Skin epidermis (tissue), 12 donors: ENCODE data around the gene USE1.

ENCODE experiments used
- H3K27ac ChIP-seq, 21 experiments: fragments of 200-600 bp; sonication (generic) in 11 of 21; one replicate each; pipeline ENCODE4 v1.5.0; 2020; ENCODE audit warnings: mild to moderate bottlenecking in 3 of 21, inconsistent platforms in 2 of 21, moderate library complexity in 2 of 21
- H3K4me3 ChIP-seq, 7 experiments: fragments of 200-600 bp; sonication (generic) in 2 of 7; one replicate each; pipeline ENCODE4 v1.5.0; 2020; ENCODE audit warnings: inconsistent platforms in 2 of 7, mild to moderate bottlenecking in 2 of 7, moderate library complexity in 1 of 7

The USE1 gene

DNA sequence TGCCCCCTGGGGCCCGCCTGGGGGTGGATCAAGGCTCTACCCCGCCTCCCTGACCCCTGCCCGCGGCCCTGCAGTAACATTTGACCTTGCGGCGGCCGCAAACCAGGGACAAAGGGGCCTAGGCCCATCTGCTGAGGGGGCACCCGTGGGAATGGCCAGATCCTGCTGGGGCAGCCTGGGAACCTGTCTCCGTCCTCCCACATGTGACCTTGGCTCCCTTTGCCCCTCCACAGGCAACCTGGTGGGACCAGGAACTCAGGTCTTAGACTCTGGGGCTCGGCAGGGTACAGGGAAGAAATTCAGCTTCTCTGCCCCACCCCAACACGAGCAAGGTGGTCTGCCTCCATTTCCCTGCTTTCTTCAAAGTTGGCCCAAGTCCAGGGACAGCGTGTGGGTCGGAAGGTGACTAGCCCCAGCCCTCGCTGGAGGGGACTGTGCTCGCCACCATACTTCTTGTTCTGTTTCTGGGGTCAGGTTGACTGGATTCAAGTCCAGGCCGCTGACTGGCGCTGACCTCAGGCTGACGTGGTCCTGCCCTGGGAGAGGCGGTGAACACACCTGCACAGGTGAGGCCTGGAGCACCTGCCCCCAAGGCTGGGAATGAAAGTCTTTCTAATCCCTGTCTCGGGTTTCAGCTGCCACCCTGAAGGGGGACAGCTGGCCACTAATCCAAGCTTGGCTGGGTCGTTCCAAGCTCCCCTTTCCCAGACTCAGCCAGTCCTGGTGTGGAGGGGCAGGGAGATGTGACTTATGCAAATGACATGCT, 33.0 kb downstream of the USE1 start:
- H3K4me3 ChIP-seq, result no peak overlapping the region
- H3K27ac ChIP-seq, result peak overlapping the region in 4 of 21 experiments; percentile 11 to 90 (median 58)

DNA sequence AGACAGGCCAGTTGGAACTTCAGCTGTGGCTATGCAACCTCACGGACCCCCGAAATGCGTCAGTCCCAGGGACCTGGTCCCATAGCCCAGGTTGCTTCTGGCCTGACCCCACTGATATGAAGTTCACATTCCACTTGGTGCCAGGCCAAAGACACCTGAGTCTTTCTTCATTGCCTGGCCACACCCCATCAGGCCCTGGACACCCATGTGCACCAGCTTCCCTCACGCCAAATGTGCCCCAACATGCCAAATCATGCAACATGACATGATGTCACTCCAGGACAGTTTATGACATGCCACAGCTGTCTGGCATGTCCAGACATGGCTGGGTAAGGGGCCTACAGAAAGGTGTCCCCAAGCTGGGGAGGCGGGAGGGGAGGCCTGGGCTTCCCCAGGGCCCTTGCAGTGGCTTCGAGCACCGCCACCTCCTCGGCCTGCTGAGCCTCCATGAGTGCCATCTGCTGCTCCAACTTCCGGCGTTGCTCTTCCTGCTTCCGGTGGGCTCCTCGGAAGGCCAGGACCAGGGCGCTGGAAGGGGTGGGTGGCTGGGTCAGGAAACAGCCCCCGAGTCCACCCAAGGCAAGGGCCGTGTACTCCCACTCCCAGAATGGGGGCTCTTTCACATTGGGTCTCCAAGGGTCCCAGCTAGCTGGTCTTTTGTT, 34.9 kb downstream of the USE1 start:
- Histone ChIP-seq H3K27ac (no peak overlapping the region), H3K4me3 (no peak overlapping the region)

DNA sequence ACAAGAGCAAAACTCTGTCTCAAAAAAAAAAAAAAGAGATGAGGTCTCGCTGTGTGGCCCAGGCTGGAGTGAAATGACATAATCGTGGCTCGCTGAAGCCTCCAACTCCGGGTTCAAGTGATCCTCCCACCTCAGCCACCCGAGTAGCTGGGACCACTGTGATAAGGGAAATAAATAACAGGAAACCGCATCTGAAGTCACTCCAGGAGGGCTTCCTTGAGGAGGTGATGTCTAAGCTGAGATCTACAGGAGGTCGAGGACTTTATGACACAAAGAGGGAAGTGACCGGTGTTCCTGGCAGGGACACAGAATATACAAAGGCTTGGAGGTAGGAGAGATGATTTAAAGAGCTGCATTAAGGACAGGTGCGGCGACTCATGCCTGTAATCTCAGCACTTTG, 39.5 kb downstream of the USE1 start:
- Histone ChIP-seq H3K4me3 (no peak overlapping the region), H3K27ac (no peak overlapping the region)

DNA sequence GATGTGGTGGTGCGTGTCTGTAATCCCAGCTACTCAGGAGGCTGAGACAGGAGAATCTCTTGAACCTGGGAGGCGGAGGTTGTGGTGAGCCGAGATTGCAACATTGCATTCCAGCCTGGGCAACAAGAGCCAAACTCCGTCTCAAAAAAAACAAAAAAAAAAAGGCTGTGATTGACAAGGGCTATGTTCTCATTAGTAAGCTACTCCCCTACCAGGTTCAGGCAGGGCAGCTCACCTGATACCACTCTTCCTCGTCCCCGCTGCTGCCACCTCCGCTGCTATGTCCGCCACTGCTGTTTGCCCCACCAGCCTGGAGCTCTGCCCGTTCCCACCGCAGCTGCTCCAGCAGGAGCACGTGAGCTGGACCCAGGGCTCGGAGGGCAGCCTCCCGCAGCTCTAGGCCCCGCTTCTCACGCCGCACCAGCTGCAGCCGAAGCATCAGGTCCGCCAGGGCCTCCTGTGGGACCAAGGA, 40.0 kb downstream of the USE1 start:
- Histone ChIP-seq H3K4me3 (no peak overlapping the region), H3K27ac (no peak overlapping the region)

DNA sequence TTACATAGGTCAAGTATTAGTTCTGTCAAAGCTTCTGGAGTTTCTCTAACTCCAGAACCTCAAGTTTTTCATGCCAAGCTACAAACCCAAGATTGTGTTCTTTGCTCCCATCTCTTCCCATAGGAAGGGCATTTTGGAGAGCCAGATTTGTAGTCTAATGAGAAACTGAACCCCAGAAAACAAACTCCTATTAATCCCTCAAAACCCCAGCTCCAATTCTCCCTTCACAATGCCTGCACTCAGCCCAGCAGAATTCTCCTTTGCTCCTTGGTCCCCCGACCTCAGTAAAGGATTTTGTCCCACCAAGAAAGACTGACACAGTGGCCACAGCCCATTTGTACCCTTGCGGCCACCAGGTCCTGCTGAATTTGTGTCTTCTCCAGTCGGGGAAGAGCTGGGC, 41.0 kb downstream of the USE1 start:
- no peak overlapping the region for H3K27ac ChIP-seq
- no peak overlapping the region for H3K4me3 ChIP-seq

DNA sequence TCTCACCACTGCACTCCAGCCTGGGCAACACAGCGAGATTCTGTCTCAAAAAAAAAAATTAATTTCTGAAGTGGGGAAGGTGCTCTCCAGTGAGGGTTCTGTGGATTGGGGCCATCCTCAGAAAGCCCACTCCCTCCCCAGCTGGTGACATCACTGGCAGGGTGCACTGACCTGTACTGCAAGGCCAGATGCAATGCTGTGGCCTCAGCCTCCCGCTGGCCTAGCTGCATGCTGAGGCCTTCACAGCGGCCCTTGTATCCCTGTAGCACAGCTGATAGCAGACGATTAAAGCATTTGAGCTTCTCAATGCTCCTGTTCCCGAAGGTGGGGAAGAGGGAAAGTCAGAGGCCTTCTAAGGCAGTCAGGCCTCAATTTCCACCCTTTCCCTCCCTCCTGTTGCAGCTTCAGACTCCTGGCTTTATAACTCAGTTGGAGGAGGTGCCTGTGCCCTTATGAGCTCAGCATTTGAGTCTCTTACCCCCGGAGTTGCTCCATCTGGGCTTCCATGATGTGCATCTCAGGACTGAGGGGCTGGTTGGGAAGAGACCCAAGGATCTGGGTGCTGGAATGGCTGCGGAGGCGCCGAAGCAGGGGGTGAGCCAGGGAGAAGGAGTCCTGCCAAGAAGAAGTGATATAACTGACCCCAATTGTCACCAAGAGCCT, 44.1 kb downstream of the USE1 start:
- H3K4me3 ChIP-seq, result no peak overlapping the region
- H3K27ac ChIP-seq, result no peak overlapping the region

DNA sequence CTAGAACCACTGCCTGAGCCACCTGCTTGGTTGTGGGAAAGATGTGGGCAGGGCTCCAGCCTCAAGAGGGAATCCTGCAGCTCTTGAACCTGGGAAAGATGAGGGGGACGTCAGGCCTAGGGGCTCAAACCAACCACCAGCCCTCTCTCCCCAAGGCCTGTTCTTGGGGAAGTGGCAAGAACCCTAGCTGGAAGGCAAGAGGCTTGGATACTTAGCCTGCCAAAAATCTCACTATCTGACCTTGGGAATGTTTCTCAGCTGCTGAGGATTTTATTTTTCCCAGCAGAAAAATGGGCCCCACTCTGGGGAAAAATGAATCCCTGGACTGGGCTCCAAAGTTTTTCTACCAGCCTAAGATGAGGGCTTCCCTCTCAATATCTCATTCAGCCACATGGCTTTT, 44.8 kb downstream of the USE1 start:
- no peak overlapping the region for H3K4me3 ChIP-seq
- H3K27ac ChIP-seq, result no peak overlapping the region

DNA sequence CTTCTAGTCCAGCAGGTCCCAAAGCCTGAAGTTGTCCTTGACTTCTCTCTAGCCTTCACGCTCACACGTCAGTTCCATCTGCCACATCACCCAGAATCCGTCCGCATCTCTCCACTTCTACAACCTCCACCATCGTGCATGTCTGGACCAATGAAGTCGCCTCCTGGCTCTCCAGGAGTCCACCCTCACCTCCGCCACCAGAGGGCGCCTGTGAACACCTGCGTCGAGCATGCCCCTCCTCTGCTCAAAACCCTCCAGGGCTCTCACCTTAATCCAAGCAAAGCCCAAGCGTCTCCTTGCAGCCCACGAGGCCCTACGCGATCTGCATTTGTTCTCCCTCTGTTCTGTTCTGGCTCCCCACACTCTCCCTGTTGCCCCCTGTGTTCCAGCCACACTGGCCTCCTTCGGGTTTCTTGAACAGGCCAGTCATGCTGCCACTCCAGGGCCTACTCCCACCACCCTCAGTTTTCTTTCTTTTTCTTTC, 45.7 kb downstream of the USE1 start:
- H3K27ac ChIP-seq, result no peak overlapping the region
- no peak overlapping the region for H3K4me3 ChIP-seq

DNA sequence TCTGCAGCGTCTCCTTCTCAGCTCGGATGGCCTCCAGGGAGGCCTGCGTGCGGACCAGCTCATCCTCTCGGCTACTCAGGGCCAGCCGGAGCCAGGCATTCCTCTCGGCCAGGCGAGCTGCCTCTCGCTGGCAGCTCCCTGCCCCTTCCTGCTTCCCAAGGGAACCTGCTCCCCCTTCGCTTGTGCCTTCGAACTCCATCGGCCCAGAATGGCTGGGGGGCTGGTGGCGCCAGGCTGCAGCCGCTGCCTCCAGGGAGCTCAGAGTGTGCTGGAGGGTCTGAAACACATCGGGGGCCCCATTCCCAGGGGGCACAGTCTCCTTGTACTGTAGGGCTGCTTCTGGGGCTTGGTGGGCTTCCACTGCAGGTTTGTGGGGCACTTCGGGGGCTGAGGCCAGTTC, 47.4 kb downstream of the USE1 start:
- H3K27ac ChIP-seq, result no peak overlapping the region
- H3K4me3 ChIP-seq, result no peak overlapping the region

DNA sequence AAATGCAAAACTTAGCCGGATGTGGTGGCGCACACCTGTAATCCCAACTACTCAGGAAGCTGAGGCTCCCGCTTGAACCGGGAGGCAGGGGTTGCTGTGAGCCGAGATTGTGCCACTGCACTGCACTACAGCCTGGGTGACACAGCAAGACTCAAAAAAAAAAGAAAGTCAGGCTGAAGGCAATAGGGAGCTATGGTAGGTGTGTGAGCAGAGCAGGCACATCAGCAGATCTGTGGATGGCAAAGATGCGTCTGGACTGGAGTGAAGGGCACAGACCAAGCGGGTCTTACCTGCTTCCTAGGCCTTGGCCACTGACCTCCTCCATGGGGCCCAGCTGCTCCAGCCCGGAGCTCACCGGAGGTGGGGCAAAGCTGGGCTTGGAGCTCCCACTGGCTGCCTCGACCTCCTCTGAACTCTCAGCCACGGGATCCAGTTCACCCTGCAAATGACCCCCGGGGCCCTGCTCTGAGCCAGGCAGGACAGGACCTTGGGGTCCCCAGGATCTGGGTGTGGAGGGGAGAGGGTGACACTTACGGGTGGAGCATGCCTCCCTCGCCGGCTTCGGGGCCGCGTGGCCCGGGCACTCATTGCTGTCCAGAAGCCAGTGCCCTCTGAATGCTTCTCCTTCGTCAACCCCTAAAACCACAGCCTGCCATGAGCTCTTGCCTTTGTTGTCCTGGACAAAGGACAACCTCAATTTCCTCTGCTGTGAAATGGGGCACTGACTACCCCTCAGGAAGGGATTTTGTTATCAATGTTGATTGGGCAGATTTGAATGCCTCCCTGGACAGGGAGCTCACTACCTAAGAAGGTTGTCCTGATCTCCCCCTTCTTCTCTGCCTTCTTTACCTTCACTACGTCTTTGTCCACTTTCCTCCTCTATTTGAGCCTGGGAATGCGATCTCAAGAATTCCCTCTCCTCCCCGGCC, 48.8 kb downstream of the USE1 start:
- peak overlapping the region in 1 of 7 experiments; percentile 15 for H3K4me3 ChIP-seq
- H3K27ac ChIP-seq, result peak overlapping the region in 8 of 21 experiments; percentile 4 to 66 (median 20)

DNA sequence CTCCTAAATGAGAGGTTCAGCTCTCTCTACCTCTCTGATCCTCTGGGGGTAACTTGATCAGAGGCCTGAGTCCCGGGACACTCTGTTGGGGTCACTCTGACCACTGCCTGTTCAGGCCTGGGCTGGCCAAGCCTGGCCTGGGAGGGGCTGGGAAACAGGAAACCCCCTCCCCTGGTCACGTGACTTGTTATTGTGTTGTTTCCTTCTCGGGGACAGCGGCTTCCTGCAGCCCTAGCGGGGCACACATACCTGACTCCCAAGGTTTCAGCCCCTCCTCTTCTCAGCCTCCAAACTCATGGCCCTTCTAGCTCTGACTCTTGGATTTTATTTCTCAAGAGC, 49.5 kb downstream of the USE1 start, which contains the start of gene USHBP1:
TSS of gene USHBP1 (minus strand) at position 105 of the 339 bp plus-strand sequence. CDS start 446 bp downstream, outside the sequence.
- Histone ChIP-seq H3K4me3 (peak within 1 kb of the TSS in 1 of 7 experiments; percentile 15), H3K27ac (peak within 1 kb of the TSS in 8 of 21 experiments; percentile 4 to 66 (median 30))

DNA sequence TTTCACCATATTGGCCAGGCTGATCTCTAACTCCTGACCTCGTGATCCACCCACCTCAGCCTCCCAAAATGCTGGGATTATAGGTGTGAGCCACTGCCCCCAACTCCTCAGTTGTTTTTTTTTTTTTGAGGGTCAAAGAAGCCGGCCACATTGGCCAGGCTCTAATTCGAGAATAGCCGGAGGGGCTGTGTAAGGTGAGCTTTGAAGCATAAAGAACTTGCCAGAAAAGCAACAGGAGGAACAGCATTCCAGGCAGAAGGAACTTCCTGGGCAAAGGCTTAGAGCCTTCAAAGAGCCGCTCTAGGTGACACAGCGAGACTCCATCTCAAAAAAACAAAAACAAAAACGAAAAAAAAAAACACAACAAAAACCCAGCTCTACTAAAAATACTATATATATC, 50.9 kb downstream of the USE1 start:
- peak overlapping the region in 2 of 21 experiments; percentile 25 to 29 for H3K27ac ChIP-seq
- H3K4me3 ChIP-seq, result no peak overlapping the region

DNA sequence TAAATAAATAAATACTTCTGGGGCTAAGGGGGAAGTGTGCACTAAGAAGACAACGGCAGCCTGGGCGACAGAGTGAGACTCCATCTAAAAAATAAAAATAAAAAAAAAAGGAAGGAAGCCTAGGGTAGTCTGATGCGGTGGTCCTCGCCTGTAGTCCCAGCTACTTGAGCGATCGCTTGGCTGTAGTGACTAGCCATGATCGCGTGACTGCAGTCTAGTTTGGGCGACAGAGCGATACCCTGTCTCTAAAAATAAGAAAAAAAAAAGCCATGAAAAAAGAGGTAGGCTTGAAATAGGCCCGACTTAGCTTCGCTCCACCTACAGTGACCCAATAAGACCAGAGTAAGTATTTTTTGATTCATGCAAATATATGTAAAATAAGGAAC, 51.4 kb downstream of the USE1 start:
- Histone ChIP-seq H3K4me3 (no peak overlapping the region), H3K27ac (peak overlapping the region in 5 of 21 experiments; percentile 25 to 82 (median 29))

DNA sequence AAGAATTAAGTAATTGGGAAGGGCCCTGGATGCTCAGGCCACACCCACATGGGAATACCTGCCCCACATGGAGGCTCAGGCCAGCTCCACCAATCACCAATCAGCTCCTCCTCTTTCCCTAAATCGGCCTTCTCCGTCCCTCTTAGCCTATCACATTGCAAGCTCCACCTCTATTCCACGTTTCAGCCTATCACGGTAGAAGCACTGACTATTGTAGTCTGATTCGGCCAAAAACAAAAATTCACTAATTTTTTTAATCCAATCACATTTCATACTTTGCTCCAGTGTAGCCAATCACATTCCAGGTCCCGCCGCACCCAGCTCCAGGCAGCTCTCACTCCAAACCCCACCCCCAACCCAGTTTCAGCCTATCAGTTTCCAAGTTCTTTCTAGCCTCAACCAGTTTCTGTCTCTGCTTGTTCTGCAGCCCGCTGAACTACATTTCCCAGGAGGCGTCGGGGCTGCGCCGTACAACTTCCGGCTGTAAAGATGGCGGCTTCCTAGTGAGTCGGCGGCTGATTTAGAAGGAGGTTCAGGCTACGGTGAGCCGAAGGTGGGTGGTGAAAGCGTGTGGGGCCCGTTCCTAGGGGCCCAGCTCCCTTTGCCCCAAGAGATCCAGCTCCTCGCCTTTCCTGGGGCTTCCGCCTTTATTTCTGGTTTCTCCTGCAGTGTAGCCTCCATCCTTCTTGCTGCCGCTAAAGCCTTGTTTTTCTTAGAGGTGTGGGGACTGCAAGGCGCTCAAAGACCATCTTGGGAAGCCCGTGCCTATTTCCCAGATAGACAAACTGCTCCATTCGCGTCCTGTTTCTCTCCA, 52.0 kb downstream of the USE1 start, which contains the start of gene BABAM1:
TSS of gene BABAM1 (plus strand) at position 469 of the 814 bp plus-strand sequence. CDS start 1,364 bp downstream, outside the sequence.
- peak within 1 kb of the TSS in 19 of 21 experiments; percentile 37 to 87 (median 80) for H3K27ac ChIP-seq
- peak within 1 kb of the TSS; percentile 58 to 93 (median 80) for H3K4me3 ChIP-seq

DNA sequence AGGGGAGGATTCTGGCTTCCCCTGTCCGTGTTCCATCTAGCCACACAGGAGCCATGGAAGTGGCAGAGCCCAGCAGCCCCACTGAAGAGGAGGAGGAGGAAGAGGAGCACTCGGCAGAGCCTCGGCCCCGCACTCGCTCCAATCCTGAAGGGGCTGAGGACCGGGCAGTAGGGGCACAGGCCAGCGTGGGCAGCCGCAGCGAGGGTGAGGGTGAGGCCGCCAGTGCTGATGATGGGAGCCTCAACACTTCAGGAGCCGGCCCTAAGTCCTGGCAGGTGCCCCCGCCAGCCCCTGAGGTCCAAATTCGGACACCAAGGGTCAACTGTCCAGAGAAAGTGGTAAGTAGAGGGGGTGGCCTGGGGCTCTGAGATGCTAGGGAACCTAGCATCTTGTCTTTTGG, 53.6 kb downstream of the USE1 start:
- Histone ChIP-seq H3K4me3 (no peak overlapping the region), H3K27ac (no peak overlapping the region)
